PC-3 (cell line): Measurements from ENCODE around the gene SLC38A10.

ENCODE experiments used
- CTCF ChIP-seq: fragments of 300-600 bp; sonication (generic); conservative IDR thresholded peaks from 2 replicates; pipeline ENCODE4 v1.5.1; 2017; ENCODE audit warnings: antibody characterized with exemption, low read depth, mild to moderate bottlenecking, low read length
- EZH2 ChIP-seq: fragments of 300-600 bp; sonication (generic); IDR thresholded peaks from one replicate; pipeline ENCODE4 v1.6.1; 2017; ENCODE audit warnings: antibody characterized with exemption, mild to moderate bottlenecking, low read length; ENCODE audit not compliant: unreplicated experiment
- EZH2phosphoT487 ChIP-seq: fragments of 300-600 bp; sonication (generic); IDR thresholded peaks from 2 replicates; pipeline ENCODE4 v1.6.1; 2018; ENCODE audit warnings: mild to moderate bottlenecking, antibody characterized with exemption, low read length, borderline replicate concordance

GRCh38 chr17:81245665-81246342 is 49.3 kb downstream of the SLC38A10 start:
- TF ChIP-seq CTCF (no peak), EZH2 (no peak), EZH2phosphoT487 (no peak)
